H9 (cell line): ENCODE results near the gene TRMT10C. TPM values are rescaled to one million over a fixed set of nuclear protein-coding genes. Genes with fewer than 3 reads are reported as not detected.

ENCODE experiments used
- DNase-seq: peaks from one replicate; pipeline ENCODE4 v3.0.0-alpha.2; 2017
- H2AFZ ChIP-seq: one replicate; pipeline ENCODE4 v1.6.1; 2013; ENCODE audit warnings: mild to moderate bottlenecking, low read length, control low read depth, moderate library complexity
- H2AK5ac ChIP-seq: 2 replicates; pipeline ENCODE4 v1.6.1; 2013; ENCODE audit warnings: low read length, control low read depth, mixed read lengths; ENCODE audit not compliant: insufficient read length
- H2BK120ac ChIP-seq: one replicate; pipeline ENCODE4 v1.6.1; 2013; ENCODE audit warnings: low read depth, mild to moderate bottlenecking, low read length, control low read depth, inconsistent platforms; ENCODE audit not compliant: poor library complexity, severe bottlenecking
- H2BK12ac ChIP-seq: 2 replicates; pipeline ENCODE4 v1.6.1; 2013; ENCODE audit warnings: low read length, control low read depth, mixed read lengths, low read depth; ENCODE audit not compliant: insufficient read length
- H2BK15ac ChIP-seq: 2 replicates; pipeline ENCODE4 v1.6.1; 2013; ENCODE audit warnings: low read depth, low read length, control low read depth
- H2BK20ac ChIP-seq: one replicate; pipeline ENCODE4 v1.6.1; 2013; ENCODE audit warnings: low read depth, mild to moderate bottlenecking, low read length, control low read depth, inconsistent platforms; ENCODE audit not compliant: poor library complexity, severe bottlenecking
- H2BK5ac ChIP-seq: 2 replicates; pipeline ENCODE4 v1.6.1; 2013; ENCODE audit warnings: low read length, control low read depth, mixed read lengths; ENCODE audit not compliant: insufficient read length
- H3K14ac ChIP-seq: 2 replicates; pipeline ENCODE4 v1.6.1; 2013; ENCODE audit warnings: low read length, control low read depth; ENCODE audit not compliant: insufficient read depth
- H3K18ac ChIP-seq: 2 replicates; pipeline ENCODE4 v1.6.1; 2013; ENCODE audit warnings: low read depth, mild to moderate bottlenecking, mixed read lengths, low read length, control low read depth; ENCODE audit not compliant: insufficient read length
- H3K23ac ChIP-seq: 2 replicates; pipeline ENCODE4 v1.6.1; 2013; ENCODE audit warnings: low read length, control low read depth, mixed read lengths, low read depth; ENCODE audit not compliant: insufficient read length
- H3K23me2 ChIP-seq: 2 replicates; pipeline ENCODE4 v1.6.1; 2013; ENCODE audit warnings: low read depth, mild to moderate bottlenecking, mixed read lengths, low read length, control low read depth; ENCODE audit not compliant: insufficient read length, poor library complexity, severe bottlenecking
- H3K27ac ChIP-seq: 2 replicates; pipeline ENCODE4 v1.5.1; 2013; ENCODE audit warnings: low read length, control low read depth, mixed read lengths, low read depth; ENCODE audit not compliant: insufficient read length
- H3K27me3 ChIP-seq: 2 replicates; pipeline ENCODE4 v1.6.1; 2013; ENCODE audit warnings: low read length, control low read depth, inconsistent platforms; ENCODE audit not compliant: insufficient read depth
- H3K4ac ChIP-seq: 2 replicates; pipeline ENCODE4 v1.6.1; 2013; ENCODE audit warnings: low read depth, mild to moderate bottlenecking, control low read depth, inconsistent platforms, low read length, moderate library complexity
- H3K4me1 ChIP-seq: 2 replicates; pipeline ENCODE4 v1.6.1; 2013; ENCODE audit warnings: low read length, control low read depth, inconsistent platforms; ENCODE audit not compliant: insufficient read depth
- H3K4me2 ChIP-seq: 2 replicates; pipeline ENCODE4 v1.6.1; 2013; ENCODE audit warnings: low read length, control low read depth, mixed read lengths; ENCODE audit not compliant: insufficient read length, insufficient read depth
- H3K56ac ChIP-seq: 2 replicates; pipeline ENCODE4 v1.6.1; 2013; ENCODE audit warnings: low read depth, mild to moderate bottlenecking, mixed read lengths, low read length, control low read depth; ENCODE audit not compliant: insufficient read length
- H3K79me1 ChIP-seq: 2 replicates; pipeline ENCODE4 v1.6.1; 2013; ENCODE audit warnings: low read depth, mild to moderate bottlenecking, moderate library complexity, low read length, control low read depth, inconsistent platforms; ENCODE audit not compliant: insufficient read depth, poor library complexity, severe bottlenecking
- H3K79me2 ChIP-seq: 2 replicates; pipeline ENCODE4 v1.6.1; 2013; ENCODE audit warnings: low read length, control low read depth, inconsistent platforms; ENCODE audit not compliant: insufficient read depth
- H3K9ac ChIP-seq: 2 replicates; pipeline ENCODE4 v1.6.1; 2013; ENCODE audit warnings: low read length, control low read depth, mixed read lengths; ENCODE audit not compliant: insufficient read length; ENCODE audit errors: extremely low read depth
- H3K9me3 ChIP-seq: one replicate; pipeline ENCODE4 v1.6.1; 2013; ENCODE audit warnings: low read depth, low read length, inconsistent platforms; ENCODE audit not compliant: control insufficient read depth
- H3T11ph ChIP-seq: one replicate; pipeline ENCODE4 v1.6.1; 2013; ENCODE audit warnings: mild to moderate bottlenecking, low read length, control low read depth, inconsistent platforms
- H4K20me1 ChIP-seq: one replicate; pipeline ENCODE4 v1.6.1; 2013; ENCODE audit not compliant: control insufficient read depth, insufficient read length, insufficient read depth
- H4K5ac ChIP-seq: 2 replicates; pipeline ENCODE4 v1.6.1; 2013; ENCODE audit warnings: low read depth, mild to moderate bottlenecking, mixed read lengths, low read length, control low read depth; ENCODE audit not compliant: insufficient read length
- H4K8ac ChIP-seq: replicated peaks from 2 replicates; pipeline ENCODE4 v1.6.1; 2013; ENCODE audit warnings: low read length, control low read depth, mixed read lengths, low read depth; ENCODE audit not compliant: insufficient read length
- H4K91ac ChIP-seq: 2 replicates; pipeline ENCODE4 v1.6.1; 2013; ENCODE audit warnings: low read depth, mild to moderate bottlenecking, moderate library complexity, mixed read lengths, low read length, control low read depth; ENCODE audit not compliant: insufficient read length
- H3K27ac Mint-ChIP-seq, 3 experiments: 2 replicates in 2 of 3; 3 replicates in 1 of 3; pipeline ENCODE4 v1.8.0; 2020 to 2021; ENCODE audit warnings: mixed read lengths in 3 of 3, mild to moderate bottlenecking in 1 of 3, moderate library complexity in 1 of 3
- H3K27me3 Mint-ChIP-seq: 2 replicates; pipeline ENCODE4 v1.8.0; 2021; ENCODE audit warnings: low read depth, mild to moderate bottlenecking, moderate library complexity, mixed read lengths
- H3K36me3 Mint-ChIP-seq, 3 experiments: 2 replicates in 2 of 3; 3 replicates in 1 of 3; pipeline ENCODE4 v1.8.0; 2020 to 2021; ENCODE audit warnings: low read depth in 3 of 3, mixed read lengths in 3 of 3; ENCODE audit not compliant: insufficient read depth in 1 of 3
- H3K4me1 Mint-ChIP-seq, 2 experiments: 2 replicates each; pipeline ENCODE4 v1.8.0; 2020; ENCODE audit warnings: mixed read lengths in 2 of 2
- H3K4me3 Mint-ChIP-seq, 2 experiments: 2 replicates in 1 of 2; 3 replicates in 1 of 2; pipeline ENCODE4 v1.8.0; 2020 to 2021; ENCODE audit warnings: mild to moderate bottlenecking in 2 of 2, mixed read lengths in 2 of 2, moderate library complexity in 1 of 2
- H3K9me3 Mint-ChIP-seq, 2 experiments: 2 replicates in 1 of 2; 3 replicates in 1 of 2; pipeline ENCODE4 v1.8.0; 2020; ENCODE audit warnings: mild to moderate bottlenecking in 2 of 2, mixed read lengths in 2 of 2, moderate library complexity in 1 of 2
- CTCF ChIP-seq: fragments of 200-600 bp; sonication (generic); conservative IDR thresholded peaks from 3 replicates; pipeline ENCODE4 v1.8.0; 2021; ENCODE audit warnings: antibody characterized with exemption, mild to moderate bottlenecking
- WGBS: extraction: QIAGEN DNeasy Blood & Tissue Kit; methylation state at CpG from one replicate; pipeline ENCODE4 v1.1.7; 2013; ENCODE audit warnings: missing lambda C conversion rate, low lambda C conversion rate, mixed read lengths; ENCODE audit not compliant: insufficient read length; ENCODE audit errors: extremely low coverage; 5-methylcytosine and 5-hydroxymethylcytosine counted together
- total RNA-seq: library from RNA; stranded (reverse); gene quantifications from 2 replicates; pipeline ENCODE4 v1.2.1, GENCODE V29; 2021

Gene TRMT10C
- total RNA-seq, 1 experiment from 2014 or later, result 53.6 TPM

GRCh38 chr3:101602731-101603130, 41.1 kb downstream of the TRMT10C start:
- no peak for DNase-seq
- no peaks in the 10 kb centered on the region for H3K79me2 ChIP-seq

More at GRCh38 chr3:101602731-101603130, 41.1 kb downstream of the TRMT10C start:
- peak overlapping the region in 1 of 3 experiments; percentile 36; a peak in 1 of 7 replicates for H3K27ac Mint-ChIP-seq
- no peaks in the 10 kb centered on the region for H3K9me3 ChIP-seq
- no peak overlapping the region for H3K56ac ChIP-seq
- no peak overlapping the region for H2BK120ac ChIP-seq
- no peak overlapping the region for H4K8ac ChIP-seq
- H3K27me3 ChIP-seq, result no peaks in the 10 kb centered on the region
- peaks cover 5% of the 10 kb centered on the region in 2 experiments; a peak in 4 of 5 replicates for H3K9me3 Mint-ChIP-seq
- no CpG with 5 or more reads among the region's 3 CpGs for WGBS
- TF ChIP-seq CTCF, result no peak
- peaks cover 4 to 12% of the 10 kb centered on the region in 2 experiments for H3K4me1 Mint-ChIP-seq
- no peak overlapping the region for H2BK12ac ChIP-seq
- H3K27me3 Mint-ChIP-seq, result no peaks in the 10 kb centered on the region
- H2BK15ac ChIP-seq, result no peak overlapping the region
- no peak overlapping the region for H3K27ac ChIP-seq
- H3K4me3 Mint-ChIP-seq, result no peak overlapping the region
- no peak overlapping the region for H2AK5ac ChIP-seq
- H2AFZ ChIP-seq, result no peak overlapping the region
- peaks cover 0 to 4% (median 3%) of the 10 kb centered on the region in 3 experiments; a peak in 3 of 7 replicates for H3K36me3 Mint-ChIP-seq
- H3K4me1 ChIP-seq, result no peaks in the 10 kb centered on the region
- H3T11ph ChIP-seq, result no peak overlapping the region
- no peak overlapping the region for H3K23ac ChIP-seq
- no peak overlapping the region for H2BK20ac ChIP-seq
- H2BK5ac ChIP-seq, result no peak overlapping the region
- no peaks in the 10 kb centered on the region for H3K79me1 ChIP-seq
- H3K18ac ChIP-seq, result no peak overlapping the region
- no peaks in the 10 kb centered on the region for H3K23me2 ChIP-seq
- no peak overlapping the region for H3K9ac ChIP-seq
- no peak overlapping the region for H3K4me2 ChIP-seq
- no peak overlapping the region for H4K91ac ChIP-seq
- no peak overlapping the region for H3K14ac ChIP-seq
- no peak overlapping the region for H3K4ac ChIP-seq
- H4K20me1 ChIP-seq, result no peaks in the 10 kb centered on the region
- H4K5ac ChIP-seq, result no peak overlapping the region
